Keratinocyte (primary cell): ENCODE data around the gene OR10K1. TPM values are rescaled to one million over a fixed set of nuclear protein-coding genes. Genes with fewer than 3 reads are reported as not detected.

ENCODE experiments used
- DNase-seq: peaks from one replicate; pipeline ENCODE4 v3.0.0-alpha.2; 2011; ENCODE audit warnings: low read depth, missing footprints, low spot score
- FAIRE-seq: peaks from 2 replicates; lab custom pipeline; 2011; peaks lifted over from hg19 to GRCh38; lab: Jason Lieb, UNC
- H2AFZ ChIP-seq: 2 replicates; pipeline ENCODE4 v1.6.0; 2012; ENCODE audit warnings: low read length, control low read depth, inconsistent platforms; ENCODE audit not compliant: control insufficient read depth
- H3K27ac ChIP-seq: 2 replicates; pipeline ENCODE4 v1.5.1; 2011; ENCODE audit warnings: low read length; ENCODE audit not compliant: control insufficient read depth, insufficient read depth
- H3K27me3 ChIP-seq: 3 replicates; pipeline ENCODE4 v1.6.0; 2011; ENCODE audit warnings: low read length; ENCODE audit not compliant: control insufficient read depth, insufficient read depth; ENCODE audit errors: extremely low read depth
- H3K36me3 ChIP-seq, 2 experiments: 2 replicates in 1 of 2; 3 replicates in 1 of 2; pipeline ENCODE4 v1.5.1; 2011; ENCODE audit warnings: low read length in 2 of 2, mild to moderate bottlenecking in 1 of 2; ENCODE audit not compliant: control insufficient read depth in 2 of 2, insufficient read depth in 2 of 2; ENCODE audit errors: extremely low read depth in 1 of 2
- H3K4me1 ChIP-seq: 3 replicates; pipeline ENCODE4 v1.5.1; 2011; ENCODE audit warnings: low read length; ENCODE audit not compliant: control insufficient read depth, insufficient read depth; ENCODE audit errors: extremely low read depth
- H3K4me2 ChIP-seq: 3 replicates; pipeline ENCODE4 v1.6.0; 2011; ENCODE audit warnings: low read depth, low read length; ENCODE audit not compliant: control insufficient read depth, insufficient read depth; ENCODE audit errors: extremely low read depth
- H3K4me3 ChIP-seq, 3 experiments: fragments of 200-600 bp in 1 of 3; sonication (generic) in 1 of 3; 2 replicates in 2 of 3; 3 replicates in 1 of 3; pipeline ENCODE4 v1.5.1; 2011 to 2016; ENCODE audit warnings: low read length in 3 of 3, mild to moderate bottlenecking in 3 of 3, control low read depth in 2 of 3, inconsistent platforms in 1 of 3, low read depth in 1 of 3, mixed read lengths in 1 of 3, mixed run types in 1 of 3, moderate library complexity in 1 of 3; ENCODE audit not compliant: control insufficient read depth in 2 of 3, insufficient read depth in 2 of 3; ENCODE audit errors: extremely low read depth in 1 of 3
- H3K79me2 ChIP-seq: 2 replicates; pipeline ENCODE4 v1.6.0; 2012; ENCODE audit warnings: low read length; ENCODE audit not compliant: control insufficient read depth, insufficient read depth
- H3K9ac ChIP-seq: 3 replicates; pipeline ENCODE4 v1.6.0; 2011; ENCODE audit warnings: low read length; ENCODE audit not compliant: control insufficient read depth, insufficient read depth; ENCODE audit errors: extremely low read depth
- H3K9me1 ChIP-seq: 3 replicates; pipeline ENCODE4 v1.6.0; 2011; ENCODE audit warnings: low read length; ENCODE audit not compliant: control insufficient read depth, insufficient read depth; ENCODE audit errors: extremely low read depth
- H3K9me3 ChIP-seq: 2 replicates; pipeline ENCODE4 v1.5.1; 2012; ENCODE audit warnings: low read depth, low read length; ENCODE audit not compliant: control insufficient read depth
- H4K20me1 ChIP-seq: 3 replicates; pipeline ENCODE4 v1.6.0; 2011; ENCODE audit warnings: low read length; ENCODE audit not compliant: control insufficient read depth, insufficient read depth; ENCODE audit errors: extremely low read depth
- CTCF ChIP-seq, 3 experiments: IDR thresholded peaks in 1 of 3; conservative IDR thresholded peaks in 1 of 3; optimal IDR thresholded peaks in 1 of 3; 2 replicates in 2 of 3; 3 replicates in 1 of 3; pipeline versions ENCODE3 to v1.5.1; 2011; ENCODE audit warnings: low read length in 3 of 3, mild to moderate bottlenecking in 3 of 3, moderate library complexity in 2 of 3, control low read depth in 1 of 3, inconsistent platforms in 1 of 3; ENCODE audit not compliant: insufficient read depth in 2 of 3; ENCODE audit errors: extremely low read depth in 1 of 3
- EZH2 ChIP-seq: IDR thresholded peaks from one replicate; pipeline ENCODE4 v1.6.1; 2012; ENCODE audit warnings: inconsistent platforms, mild to moderate bottlenecking, low read length, moderate library complexity
- dilution Hi-C: fragments of 300-500 bp; cut with MboI; formaldehyde crosslinking; loops from one replicate; pipeline ENCODE4 v1.7.0; 2020; ENCODE audit warnings: low sequenced_read_pairs; ENCODE audit not compliant: extremely low pct_ligation_motif_present
- polyA plus RNA-seq, 5 experiments: library from polyadenylated mRNA; depleted of rRNA in 3 of 5; stranded (reverse) in 3 of 5; stranded (forward) in 1 of 5; unstranded in 1 of 5; fragments of >200 nt; gene quantifications; 1 replicate in 1 of 5; 2 replicates in 3 of 5; 3 replicates in 1 of 5; pipeline versions ENCODE4 v1.2.1 to v1.2.3, GENCODE V29; 2011 to 2012; ENCODE audit warnings: missing spikeins in 2 of 5, low read depth in 1 of 5, low replicate concordance in 1 of 5

OR10K1 gene
- polyA plus RNA-seq, 1 donor (not counting 4 experiments of a cell fraction or from before 2014, with no cell fraction given) = not detected

GRCh38 chr1:158496374-158496773 is 34.7 kb downstream of the OR10K1 start:
- Histone ChIP-seq H3K9me3 (no peaks in the 10 kb centered on the region), H2AFZ (no peak overlapping the region), H4K20me1 (no peaks in the 10 kb centered on the region), H3K27me3 (no peaks in the 10 kb centered on the region), H3K9me1 (no peaks in the 10 kb centered on the region), H3K27ac (no peak overlapping the region), H3K36me3 (no peaks in the 10 kb centered on the region), H3K4me1 (no peaks in the 10 kb centered on the region), H3K9ac (no peak overlapping the region), H3K4me3 (no peak overlapping the region), H3K79me2 (no peaks in the 10 kb centered on the region), H3K4me2 (no peak overlapping the region)
- TF ChIP-seq EZH2 (no peak), CTCF (optimal IDR thresholded peaks at IDR 0.05 in 1 of 3, IDR thresholded peaks at IDR 0.05 in 1 of 3, conservative IDR thresholded peaks at IDR 0.05 in 1 of 3; ENCODE audit: extremely low read depth in 1 of 3, insufficient read depth in 2 of 3, low read length in 3 of 3) (peak in 2 of 3 experiments; percentile 8 to 41)
- no peak for DNase-seq
- dilution Hi-C loops = no loop called here
- no peak for FAIRE-seq

GRCh38 chr1:158506369-158506987 is 44.8 kb downstream of the OR10K1 start:
- Histone ChIP-seq H2AFZ (no peak overlapping the region), H3K9me1 (no peaks in the 10 kb centered on the region), H3K9me3 (no peaks in the 10 kb centered on the region), H3K4me3 (no peak overlapping the region), H3K27ac (no peak overlapping the region), H3K36me3 (no peaks in the 10 kb centered on the region), H3K9ac (no peak overlapping the region), H4K20me1 (no peaks in the 10 kb centered on the region), H3K27me3 (no peaks in the 10 kb centered on the region), H3K4me2 (no peak overlapping the region), H3K79me2 (no peaks in the 10 kb centered on the region), H3K4me1 (no peaks in the 10 kb centered on the region)
- TF ChIP-seq EZH2 (no peak), CTCF (optimal IDR thresholded peaks at IDR 0.05 in 1 of 3, IDR thresholded peaks at IDR 0.05 in 1 of 3, conservative IDR thresholded peaks at IDR 0.05 in 1 of 3; ENCODE audit: extremely low read depth in 1 of 3, insufficient read depth in 2 of 3, low read length in 3 of 3) (peak; percentile 45 to 64 (median 61))
- FAIRE-seq (no peak), DNase-seq (no peak)
- dilution Hi-C loops = no loop called here
